MM.1S (cell line): ENCODE data around the gene NDFIP1.

Experiments used
- EZH2 ChIP-seq: fragments of 300-600 bp; sonication (generic); optimal IDR thresholded peaks from 2 replicates; pipeline ENCODE3; 2017; ENCODE audit warnings: low read depth, mild to moderate bottlenecking, antibody characterized with exemption, low read length, mixed read lengths
- TF ChIP-seq, protein P1 (sequence below): fragments of 300-600 bp; sonication (generic); IDR thresholded peaks from 2 replicates; pipeline ENCODE4 v1.5.1; 2016; ENCODE audit warnings: antibody characterized with exemption, low read length, mixed read lengths

GRCh38 chr5:142109331-142110045 is 909 bp downstream of the NDFIP1 start:
- TF ChIP-seq, protein P1, sequence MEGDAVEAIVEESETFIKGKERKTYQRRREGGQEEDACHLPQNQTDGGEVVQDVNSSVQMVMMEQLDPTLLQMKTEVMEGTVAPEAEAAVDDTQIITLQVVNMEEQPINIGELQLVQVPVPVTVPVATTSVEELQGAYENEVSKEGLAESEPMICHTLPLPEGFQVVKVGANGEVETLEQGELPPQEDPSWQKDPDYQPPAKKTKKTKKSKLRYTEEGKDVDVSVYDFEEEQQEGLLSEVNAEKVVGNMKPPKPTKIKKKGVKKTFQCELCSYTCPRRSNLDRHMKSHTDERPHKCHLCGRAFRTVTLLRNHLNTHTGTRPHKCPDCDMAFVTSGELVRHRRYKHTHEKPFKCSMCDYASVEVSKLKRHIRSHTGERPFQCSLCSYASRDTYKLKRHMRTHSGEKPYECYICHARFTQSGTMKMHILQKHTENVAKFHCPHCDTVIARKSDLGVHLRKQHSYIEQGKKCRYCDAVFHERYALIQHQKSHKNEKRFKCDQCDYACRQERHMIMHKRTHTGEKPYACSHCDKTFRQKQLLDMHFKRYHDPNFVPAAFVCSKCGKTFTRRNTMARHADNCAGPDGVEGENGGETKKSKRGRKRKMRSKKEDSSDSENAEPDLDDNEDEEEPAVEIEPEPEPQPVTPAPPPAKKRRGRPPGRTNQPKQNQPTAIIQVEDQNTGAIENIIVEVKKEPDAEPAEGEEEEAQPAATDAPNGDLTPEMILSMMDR = no peak
- TF ChIP-seq EZH2 = no peak
